Keratinocyte (primary cell): ENCODE results near the gene MPLKIP. TPM values are rescaled to one million over a fixed set of nuclear protein-coding genes. Genes with fewer than 3 reads are reported as not detected.

Experiments used
- DNase-seq: peaks from one replicate; pipeline ENCODE4 v3.0.0-alpha.2; 2011; ENCODE audit warnings: low read depth, missing footprints, low spot score
- FAIRE-seq: peaks from 2 replicates; lab custom pipeline; 2011; peaks lifted over from hg19 to GRCh38; lab: Jason Lieb, UNC
- H2AFZ ChIP-seq: 2 replicates; pipeline ENCODE4 v1.6.0; 2012; ENCODE audit warnings: low read length, control low read depth, inconsistent platforms; ENCODE audit not compliant: control insufficient read depth
- H3K27ac ChIP-seq: 2 replicates; pipeline ENCODE4 v1.5.1; 2011; ENCODE audit warnings: low read length; ENCODE audit not compliant: control insufficient read depth, insufficient read depth
- H3K27me3 ChIP-seq: 3 replicates; pipeline ENCODE4 v1.6.0; 2011; ENCODE audit warnings: low read length; ENCODE audit not compliant: control insufficient read depth, insufficient read depth; ENCODE audit errors: extremely low read depth
- H3K36me3 ChIP-seq, 2 experiments: 2 replicates in 1 of 2; 3 replicates in 1 of 2; pipeline ENCODE4 v1.5.1; 2011; ENCODE audit warnings: low read length in 2 of 2, mild to moderate bottlenecking in 1 of 2; ENCODE audit not compliant: control insufficient read depth in 2 of 2, insufficient read depth in 2 of 2; ENCODE audit errors: extremely low read depth in 1 of 2
- H3K4me1 ChIP-seq: 3 replicates; pipeline ENCODE4 v1.5.1; 2011; ENCODE audit warnings: low read length; ENCODE audit not compliant: control insufficient read depth, insufficient read depth; ENCODE audit errors: extremely low read depth
- H3K4me2 ChIP-seq: 3 replicates; pipeline ENCODE4 v1.6.0; 2011; ENCODE audit warnings: low read depth, low read length; ENCODE audit not compliant: control insufficient read depth, insufficient read depth; ENCODE audit errors: extremely low read depth
- H3K4me3 ChIP-seq, 3 experiments: fragments of 200-600 bp in 1 of 3; sonication (generic) in 1 of 3; 2 replicates in 2 of 3; 3 replicates in 1 of 3; pipeline ENCODE4 v1.5.1; 2011 to 2016; ENCODE audit warnings: low read length in 3 of 3, mild to moderate bottlenecking in 3 of 3, control low read depth in 2 of 3, inconsistent platforms in 1 of 3, low read depth in 1 of 3, mixed read lengths in 1 of 3, mixed run types in 1 of 3, moderate library complexity in 1 of 3; ENCODE audit not compliant: control insufficient read depth in 2 of 3, insufficient read depth in 2 of 3; ENCODE audit errors: extremely low read depth in 1 of 3
- H3K79me2 ChIP-seq: 2 replicates; pipeline ENCODE4 v1.6.0; 2012; ENCODE audit warnings: low read length; ENCODE audit not compliant: control insufficient read depth, insufficient read depth
- H3K9ac ChIP-seq: 3 replicates; pipeline ENCODE4 v1.6.0; 2011; ENCODE audit warnings: low read length; ENCODE audit not compliant: control insufficient read depth, insufficient read depth; ENCODE audit errors: extremely low read depth
- H3K9me1 ChIP-seq: 3 replicates; pipeline ENCODE4 v1.6.0; 2011; ENCODE audit warnings: low read length; ENCODE audit not compliant: control insufficient read depth, insufficient read depth; ENCODE audit errors: extremely low read depth
- H3K9me3 ChIP-seq: 2 replicates; pipeline ENCODE4 v1.5.1; 2012; ENCODE audit warnings: low read depth, low read length; ENCODE audit not compliant: control insufficient read depth
- H4K20me1 ChIP-seq: 3 replicates; pipeline ENCODE4 v1.6.0; 2011; ENCODE audit warnings: low read length; ENCODE audit not compliant: control insufficient read depth, insufficient read depth; ENCODE audit errors: extremely low read depth
- CTCF ChIP-seq, 3 experiments: IDR thresholded peaks in 1 of 3; conservative IDR thresholded peaks in 1 of 3; optimal IDR thresholded peaks in 1 of 3; 2 replicates in 2 of 3; 3 replicates in 1 of 3; pipeline versions ENCODE3 to v1.5.1; 2011; ENCODE audit warnings: low read length in 3 of 3, mild to moderate bottlenecking in 3 of 3, moderate library complexity in 2 of 3, control low read depth in 1 of 3, inconsistent platforms in 1 of 3; ENCODE audit not compliant: insufficient read depth in 2 of 3; ENCODE audit errors: extremely low read depth in 1 of 3
- EZH2 ChIP-seq: IDR thresholded peaks from one replicate; pipeline ENCODE4 v1.6.1; 2012; ENCODE audit warnings: inconsistent platforms, mild to moderate bottlenecking, low read length, moderate library complexity
- dilution Hi-C: fragments of 300-500 bp; cut with MboI; formaldehyde crosslinking; loops from one replicate; pipeline ENCODE4 v1.7.0; 2020; ENCODE audit warnings: low sequenced_read_pairs; ENCODE audit not compliant: extremely low pct_ligation_motif_present
- polyA plus RNA-seq, 5 experiments: library from polyadenylated mRNA; depleted of rRNA in 3 of 5; stranded (reverse) in 3 of 5; stranded (forward) in 1 of 5; unstranded in 1 of 5; fragments of >200 nt; gene quantifications; 1 replicate in 1 of 5; 2 replicates in 3 of 5; 3 replicates in 1 of 5; pipeline versions ENCODE4 v1.2.1 to v1.2.3, GENCODE V29; 2011 to 2012; ENCODE audit warnings: missing spikeins in 2 of 5, low read depth in 1 of 5, low replicate concordance in 1 of 5

The MPLKIP gene
- polyA plus RNA-seq, 1 donor (not counting 4 experiments of a cell fraction or from before 2014, with no cell fraction given): 43.3 TPM

- no peak for TF ChIP-seq EZH2
- no peak for TF ChIP-seq CTCF (optimal IDR thresholded peaks at IDR 0.05 in 1 of 3, IDR thresholded peaks at IDR 0.05 in 1 of 3, conservative IDR thresholded peaks at IDR 0.05 in 1 of 3; ENCODE audit: extremely low read depth in 1 of 3, insufficient read depth in 2 of 3, low read length in 3 of 3)
Measured at GRCh38 chr7:40097728-40098127, 36.7 kb downstream of the MPLKIP start.

GRCh38 chr7:40095695-40096327, 38.6 kb downstream of the MPLKIP start:
- no peak overlapping the region for H3K4me3 ChIP-seq

More at GRCh38 chr7:40097728-40098127, 36.7 kb downstream of the MPLKIP start:
- dilution Hi-C loops: no loop called here
- H3K9me1 ChIP-seq: no peaks in the 10 kb centered on the region
- DNase-seq (no peak), FAIRE-seq (no peak)
- no peaks in the 10 kb centered on the region for H3K27me3 ChIP-seq
- no peak overlapping the region for H3K4me2 ChIP-seq
- no peak overlapping the region for H2AFZ ChIP-seq
- H3K79me2 ChIP-seq: no peaks in the 10 kb centered on the region
- no peaks in the 10 kb centered on the region for H3K9me3 ChIP-seq
- no peak overlapping the region for H3K4me3 ChIP-seq
- no peak overlapping the region for H3K27ac ChIP-seq
- H4K20me1 ChIP-seq: no peaks in the 10 kb centered on the region
- H3K4me1 ChIP-seq: no peaks in the 10 kb centered on the region
- peaks cover 8 to 11% of the 10 kb centered on the region in 2 experiments for H3K36me3 ChIP-seq
- H3K9ac ChIP-seq: no peak overlapping the region

More at GRCh38 chr7:40095695-40096327, 38.6 kb downstream of the MPLKIP start:
- Histone ChIP-seq H3K4me2 (no peak overlapping the region), H3K4me1 (no peaks in the 10 kb centered on the region), H3K9me1 (no peaks in the 10 kb centered on the region), H3K27ac (no peak overlapping the region), H3K36me3 (peaks cover 8 to 14% of the 10 kb centered on the region in 2 experiments), H3K9me3 (no peaks in the 10 kb centered on the region), H2AFZ (no peak overlapping the region), H4K20me1 (no peaks in the 10 kb centered on the region), H3K9ac (no peak overlapping the region), H3K27me3 (no peaks in the 10 kb centered on the region), H3K79me2 (no peaks in the 10 kb centered on the region)
- no peak for TF ChIP-seq EZH2
- no peak for TF ChIP-seq CTCF (optimal IDR thresholded peaks at IDR 0.05 in 1 of 3, IDR thresholded peaks at IDR 0.05 in 1 of 3, conservative IDR thresholded peaks at IDR 0.05 in 1 of 3; ENCODE audit: extremely low read depth in 1 of 3, insufficient read depth in 2 of 3, low read length in 3 of 3)
- DNase-seq (no peak), FAIRE-seq (no peak)
- dilution Hi-C loops: no loop called here
